Activated T-helper 2 cell treated with anti-CD3 and anti-CD28 coated beads, Interferon-gamma antibody, Interleukin-2, Interleukin-4, amounts not matched to agents 10 μg/mL and 5 μg/mL and 100 μg/mL, durations not matched to agents 14 hours and 24 hours and 36 hours (primary cell): ENCODE data around the gene PKP2. TPM values are rescaled to one million over a fixed set of nuclear protein-coding genes. Genes with fewer than 3 reads are reported as not detected.
"Not testable (repeated sequence)": the region's sequence is repeated elsewhere in the genome, so short reads cannot be mapped to it uniquely, and the experiment has no call there.

Source experiments
- DNase-seq: peaks from one replicate; pipeline ENCODE4 v3.0.0; 2021; ENCODE audit warnings: low spot score
- H3K27ac Mint-ChIP-seq: one replicate; pipeline ENCODE4 v1.8.0; 2021; ENCODE audit warnings: mixed read lengths
- H3K27me3 Mint-ChIP-seq: one replicate; pipeline ENCODE4 v1.8.0; 2021; ENCODE audit warnings: low read depth, mixed read lengths
- H3K36me3 Mint-ChIP-seq: one replicate; pipeline ENCODE4 v1.8.0; 2021; ENCODE audit warnings: low read depth, mixed read lengths
- H3K4me1 Mint-ChIP-seq: one replicate; pipeline ENCODE4 v1.8.0; 2021; ENCODE audit warnings: low read depth, mixed read lengths
- H3K4me3 Mint-ChIP-seq: one replicate; pipeline ENCODE4 v1.8.0; 2021; ENCODE audit warnings: low read depth, mild to moderate bottlenecking, moderate library complexity, mixed read lengths
- H3K9me3 Mint-ChIP-seq: one replicate; pipeline ENCODE4 v1.8.0; 2021; ENCODE audit warnings: mixed read lengths
- intact Hi-C: fragments of 100-400 bp; cut with micrococcal nuclease; formaldehyde crosslinking; loops from one replicate; pipeline ENCODE4 v1.15.1; 2023
- total RNA-seq: library from RNA; stranded (reverse); gene quantifications from 2 replicates; pipeline ENCODE4 v1.2.3, GENCODE V29; 2022

The PKP2 gene
- total RNA-seq, 1 donor from 2014 or later = not detected

DNA sequence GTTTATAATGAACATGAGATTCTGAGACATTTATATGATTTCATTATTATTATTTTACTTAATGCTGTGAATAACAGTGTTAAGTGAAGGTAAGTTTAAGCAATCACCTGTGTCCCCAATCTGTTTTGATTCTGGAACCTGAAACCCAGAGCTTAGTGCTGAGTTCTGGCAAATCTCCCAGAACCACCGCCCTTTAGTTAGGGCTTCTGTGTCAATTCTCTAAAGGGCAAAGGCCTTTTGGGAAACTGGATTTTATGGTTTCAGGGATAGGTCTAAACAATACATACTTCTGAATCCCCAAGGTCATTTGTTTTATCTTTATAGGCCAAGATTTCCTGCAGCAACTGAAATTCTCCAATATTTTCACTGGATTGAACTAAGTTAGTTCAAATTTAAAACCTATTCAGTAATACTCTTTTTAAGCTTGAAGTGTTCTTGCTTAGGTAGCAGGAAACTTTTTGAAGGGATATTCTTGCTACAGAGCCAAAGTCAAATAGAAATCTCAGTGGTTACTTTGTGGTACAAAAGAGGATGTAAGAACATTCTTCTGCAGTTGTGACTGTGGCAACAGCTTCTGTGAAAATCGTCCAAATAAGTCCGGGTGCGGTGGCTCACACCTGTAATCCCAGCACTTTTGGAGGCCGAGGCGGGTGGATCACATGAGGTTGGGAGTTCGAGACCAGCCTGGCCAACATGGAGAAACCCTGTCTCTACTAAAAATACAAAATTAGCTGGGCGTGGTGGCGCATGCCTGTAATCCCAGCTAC lies 10.0 kb upstream of the PKP2 start:
- Mint-ChIP-seq H3K9me3 (no peaks in the 10 kb centered on the region), H3K4me1 (no peaks in the 10 kb centered on the region), H3K27me3 (peaks cover 11% of the 10 kb centered on the region), H3K36me3 (no peaks in the 10 kb centered on the region), H3K4me3 (no peak overlapping the region), H3K27ac (no peak overlapping the region)
- DNase-seq = no peak
- intact Hi-C loops = no loop called here

DNA sequence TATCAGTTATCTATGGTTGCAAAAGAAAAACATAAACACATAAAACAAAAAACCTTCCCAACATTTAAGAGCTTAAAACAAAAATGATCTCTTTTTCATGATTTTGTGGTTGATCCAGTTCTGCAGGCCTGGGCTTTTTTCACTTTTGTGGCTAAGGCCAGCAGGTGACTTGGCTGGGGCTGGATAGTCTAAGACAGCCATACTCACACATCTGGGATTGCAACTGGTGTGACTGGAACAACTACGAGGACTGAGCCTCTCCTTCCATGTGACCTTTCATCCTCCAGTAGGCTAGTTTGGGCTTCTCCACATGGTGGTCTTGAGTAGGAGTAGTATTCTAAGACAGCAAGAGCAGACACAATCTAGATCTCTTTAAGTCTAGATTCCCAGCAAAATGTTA lies 7.2 kb upstream of the PKP2 start:
- no peaks in the 10 kb centered on the region for H3K4me1 Mint-ChIP-seq

DNA sequence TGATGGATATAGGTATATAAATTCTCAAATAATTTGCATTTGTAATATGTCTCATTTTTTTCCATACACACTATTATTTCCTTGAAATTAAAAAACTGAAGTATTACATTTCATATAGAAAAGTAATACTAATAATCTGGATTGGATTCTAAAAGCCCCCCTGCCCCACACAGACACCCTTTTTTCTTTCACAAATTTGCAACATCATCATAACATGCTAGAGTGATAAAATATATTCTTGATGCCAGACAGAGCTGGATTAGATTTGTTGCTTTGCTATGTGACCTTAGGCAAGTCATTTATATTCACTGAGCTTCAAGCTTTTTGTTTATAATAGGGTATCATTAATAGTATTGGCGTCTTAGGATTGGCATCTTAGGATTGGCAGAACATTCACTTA lies 6.7 kb upstream of the PKP2 start:
- intact Hi-C loops = no loop called here
- no peak overlapping the region for H3K27ac Mint-ChIP-seq
- H3K9me3 Mint-ChIP-seq = no peaks in the 10 kb centered on the region
- DNase-seq = no peak
- peaks cover 20% of the 10 kb centered on the region for H3K27me3 Mint-ChIP-seq
- no peaks in the 10 kb centered on the region for H3K4me1 Mint-ChIP-seq
- no peak overlapping the region for H3K4me3 Mint-ChIP-seq
- no peaks in the 10 kb centered on the region for H3K36me3 Mint-ChIP-seq

More for the DNA sequence above, 7.2 kb upstream of the PKP2 start:
- H3K4me3 Mint-ChIP-seq = no peak overlapping the region
- no peaks in the 10 kb centered on the region for H3K36me3 Mint-ChIP-seq
- no peak for DNase-seq
- intact Hi-C loops = no loop called here
- H3K27me3 Mint-ChIP-seq = peaks cover 16% of the 10 kb centered on the region
- no peaks in the 10 kb centered on the region for H3K9me3 Mint-ChIP-seq
- H3K27ac Mint-ChIP-seq = no peak overlapping the region

DNA sequence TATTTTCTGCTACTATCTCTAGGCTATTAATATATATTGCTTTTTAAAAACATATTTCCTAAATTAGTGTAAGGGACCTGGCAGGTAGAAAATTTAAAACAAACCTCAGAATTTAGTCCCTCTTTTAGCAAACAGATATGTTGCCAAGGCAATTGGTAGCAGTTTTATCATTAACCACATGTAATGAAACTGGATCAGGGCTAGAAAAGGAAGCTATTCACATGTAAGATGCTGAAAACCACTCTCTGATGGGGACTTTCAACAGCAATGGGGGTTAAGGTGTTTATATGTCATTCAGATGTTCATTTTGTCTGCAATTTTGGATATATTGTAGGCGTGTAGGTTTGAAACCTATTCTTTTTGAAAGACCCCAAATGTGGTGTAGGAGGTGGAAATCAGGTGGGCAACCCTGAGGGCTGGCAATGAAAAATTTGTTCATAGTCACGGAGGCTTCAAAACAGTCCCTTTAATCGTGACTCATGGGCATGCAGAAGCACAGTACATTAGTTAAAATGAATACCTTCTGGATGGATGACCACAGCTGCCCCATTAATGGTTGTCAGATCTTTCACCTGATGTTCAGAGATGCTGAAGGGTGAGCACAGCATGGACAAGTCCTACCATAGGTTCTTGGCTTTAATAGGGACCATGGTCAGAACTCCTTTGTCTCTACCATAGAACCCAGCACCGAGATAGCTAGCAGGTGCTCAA lies 5.9 kb upstream of the PKP2 start:
- Mint-ChIP-seq H3K27me3 (peaks cover 25% of the 10 kb centered on the region), H3K36me3 (no peaks in the 10 kb centered on the region), H3K4me3 (no peak overlapping the region), H3K4me1 (no peaks in the 10 kb centered on the region), H3K9me3 (no peaks in the 10 kb centered on the region), H3K27ac (no peak overlapping the region)
- no peak for DNase-seq
- intact Hi-C loops = no loop called here

DNA sequence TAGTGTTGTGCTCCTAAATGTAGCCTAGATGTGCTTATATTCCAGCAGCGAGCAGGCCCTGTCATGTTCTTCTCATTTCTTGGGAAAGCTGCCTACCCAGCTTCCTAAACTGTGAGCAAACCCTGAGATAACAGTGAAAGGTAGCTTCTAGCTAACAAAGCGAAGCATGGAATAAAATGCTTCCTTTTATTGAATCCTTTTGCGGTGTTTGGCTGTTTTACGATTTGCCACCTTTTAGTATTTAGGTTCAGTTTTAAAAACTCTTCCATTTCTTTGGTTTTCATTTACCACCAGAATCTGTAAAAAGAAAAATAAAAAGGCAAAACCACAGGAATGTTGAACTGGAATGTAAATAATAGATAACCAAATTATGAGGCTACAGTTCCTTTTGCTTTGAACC lies 5.0 kb upstream of the PKP2 start:
- Mint-ChIP-seq H3K27me3 (peaks cover 30% of the 10 kb centered on the region), H3K36me3 (no peaks in the 10 kb centered on the region), H3K9me3 (no peaks in the 10 kb centered on the region), H3K4me3 (no peak overlapping the region), H3K4me1 (peaks cover 2% of the 10 kb centered on the region), H3K27ac (no peak overlapping the region)
- intact Hi-C loops = no loop called here
- no peak for DNase-seq

DNA sequence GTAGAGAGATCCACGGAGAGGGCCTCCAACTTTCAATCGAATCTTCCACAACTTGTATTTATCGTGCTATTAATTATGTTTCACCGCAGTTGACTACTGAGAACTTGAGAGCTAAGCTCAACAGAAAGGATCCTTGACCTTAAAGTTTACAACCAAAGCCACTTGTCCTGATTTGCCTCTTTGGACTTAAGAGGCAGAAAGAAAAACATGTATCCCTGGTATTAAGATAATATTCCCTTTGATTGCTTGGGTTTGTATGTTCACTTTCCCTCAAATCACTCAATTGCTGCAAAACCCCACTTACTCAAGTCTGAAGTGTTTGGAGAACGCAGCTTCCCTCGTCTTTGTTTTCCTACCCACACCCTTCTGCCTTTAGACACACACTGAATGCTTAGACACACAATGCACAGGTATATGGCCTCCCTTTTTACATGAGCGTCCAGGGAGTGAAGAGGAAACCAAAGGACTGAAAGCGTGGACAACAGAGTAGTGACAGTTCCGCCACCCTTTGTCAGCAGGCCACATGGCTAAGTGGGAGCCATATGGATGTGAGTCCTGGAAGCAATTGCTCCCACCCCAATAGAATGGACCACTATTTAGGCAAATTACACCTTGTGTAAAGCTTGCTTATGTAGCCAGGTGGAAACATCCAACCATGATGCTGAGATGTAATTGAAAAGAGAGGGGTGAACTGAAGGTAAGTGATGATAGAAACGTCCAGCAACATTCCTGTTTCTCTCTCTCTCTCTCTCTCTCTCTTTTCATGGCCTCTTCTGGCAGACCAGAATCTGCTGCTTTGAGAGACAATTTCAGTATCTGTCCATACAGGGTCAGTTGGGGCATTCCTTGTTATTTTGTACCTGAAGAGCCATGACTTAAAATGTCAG lies 1.4 kb upstream of the PKP2 start:
- no peak for DNase-seq
- intact Hi-C loops = no loop called here
- Mint-ChIP-seq H3K9me3 (no peaks in the 10 kb centered on the region), H3K36me3 (no peaks in the 10 kb centered on the region), H3K4me1 (peaks cover 11% of the 10 kb centered on the region), H3K27ac (no peak overlapping the region), H3K4me3 (peak overlapping the region; percentile 38), H3K27me3 (peaks cover 48% of the 10 kb centered on the region)

DNA sequence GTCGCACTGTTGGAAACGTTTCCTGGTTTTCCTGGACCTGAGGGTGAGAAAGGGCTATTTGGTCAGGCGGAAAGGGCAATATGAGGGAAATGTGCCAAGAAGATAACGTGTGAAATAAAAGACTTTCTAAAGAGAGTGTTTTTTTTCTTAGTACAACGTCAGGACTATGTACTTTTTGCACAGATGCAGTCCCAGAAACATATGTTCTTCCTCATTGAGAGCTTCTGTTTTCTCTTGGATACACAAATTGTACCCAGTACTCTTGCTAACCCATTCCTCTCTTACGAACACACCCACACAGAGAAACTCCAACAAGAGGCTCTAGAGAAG lies 669 bp upstream of the PKP2 start:
- H3K27ac Mint-ChIP-seq = no peak overlapping the region
- H3K27me3 Mint-ChIP-seq = peaks cover 49% of the 10 kb centered on the region
- DNase-seq = no peak
- H3K4me1 Mint-ChIP-seq = peaks cover 11% of the 10 kb centered on the region
- H3K4me3 Mint-ChIP-seq = peak overlapping the region; percentile 38
- no peaks in the 10 kb centered on the region for H3K9me3 Mint-ChIP-seq
- intact Hi-C loops = no loop called here
- H3K36me3 Mint-ChIP-seq = no peaks in the 10 kb centered on the region

DNA sequence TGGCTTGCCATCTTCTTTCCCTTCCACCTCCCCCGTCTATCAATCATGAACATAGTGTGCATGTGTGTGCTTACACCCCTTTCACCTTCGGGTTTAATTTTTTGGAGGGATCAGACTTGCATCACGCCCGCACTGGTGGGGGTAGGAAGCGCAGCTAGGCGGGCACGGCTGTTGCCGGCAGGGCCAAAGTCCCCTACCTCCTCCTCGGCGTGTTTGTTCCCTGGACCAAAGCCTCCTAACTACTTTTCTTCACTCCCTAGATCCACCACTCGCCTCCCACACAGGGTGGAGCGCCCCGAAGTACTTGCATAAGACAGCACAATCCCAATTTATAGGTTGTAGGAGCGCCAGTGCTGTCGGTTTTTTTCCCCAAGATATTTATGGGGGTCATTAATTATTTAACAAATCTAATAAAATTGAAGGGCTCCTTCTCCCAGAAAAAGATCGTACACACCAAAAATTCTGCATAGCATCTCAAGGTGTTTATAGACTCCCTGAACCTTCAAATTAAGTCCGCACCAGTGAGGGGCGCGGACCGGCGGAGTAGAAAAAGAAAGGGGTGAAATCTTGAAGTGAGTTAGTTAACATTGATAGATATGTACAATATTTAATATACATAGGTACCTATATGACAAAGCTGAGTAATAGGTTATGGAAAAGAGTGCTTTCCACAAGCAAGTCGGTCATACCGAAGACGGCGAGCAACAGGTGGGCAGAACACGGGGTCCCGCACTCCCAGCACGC lies 717 bp downstream of the PKP2 start:
- peaks cover 48% of the 10 kb centered on the region for H3K27me3 Mint-ChIP-seq
- intact Hi-C loops = no loop called here
- no peak overlapping the region for H3K27ac Mint-ChIP-seq
- H3K36me3 Mint-ChIP-seq = no peaks in the 10 kb centered on the region
- no peaks in the 10 kb centered on the region for H3K9me3 Mint-ChIP-seq
- DNase-seq = no peak
- peak overlapping the region; percentile 67 for H3K4me3 Mint-ChIP-seq
- peaks cover 11% of the 10 kb centered on the region for H3K4me1 Mint-ChIP-seq

DNA sequence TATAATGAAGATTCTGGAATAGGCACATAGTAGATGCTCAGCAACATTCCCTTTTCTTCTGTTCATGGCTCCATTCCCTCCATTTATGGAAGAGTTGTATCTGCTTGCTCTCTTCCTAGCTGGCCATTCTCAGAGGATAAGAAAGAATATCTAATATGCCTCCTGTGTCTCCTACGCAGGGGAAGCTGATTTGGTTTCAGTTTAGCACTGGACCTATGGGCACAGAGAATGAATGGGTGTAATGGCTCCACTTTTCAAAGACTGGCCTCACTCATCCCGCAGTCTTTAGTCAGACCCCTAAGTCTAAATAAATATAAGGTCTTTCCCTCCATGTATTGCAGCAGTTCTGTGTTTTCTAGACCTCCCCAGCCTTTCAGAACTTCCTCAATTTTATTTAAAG lies 2.0 kb downstream of the PKP2 start:
- H3K9me3 Mint-ChIP-seq = no peaks in the 10 kb centered on the region
- H3K27ac Mint-ChIP-seq = no peak overlapping the region
- H3K36me3 Mint-ChIP-seq = no peaks in the 10 kb centered on the region
- H3K4me3 Mint-ChIP-seq = no peak overlapping the region
- no peak for DNase-seq
- intact Hi-C loops = no loop called here
- H3K4me1 Mint-ChIP-seq = peaks cover 11% of the 10 kb centered on the region
- H3K27me3 Mint-ChIP-seq = peaks cover 43% of the 10 kb centered on the region

DNA sequence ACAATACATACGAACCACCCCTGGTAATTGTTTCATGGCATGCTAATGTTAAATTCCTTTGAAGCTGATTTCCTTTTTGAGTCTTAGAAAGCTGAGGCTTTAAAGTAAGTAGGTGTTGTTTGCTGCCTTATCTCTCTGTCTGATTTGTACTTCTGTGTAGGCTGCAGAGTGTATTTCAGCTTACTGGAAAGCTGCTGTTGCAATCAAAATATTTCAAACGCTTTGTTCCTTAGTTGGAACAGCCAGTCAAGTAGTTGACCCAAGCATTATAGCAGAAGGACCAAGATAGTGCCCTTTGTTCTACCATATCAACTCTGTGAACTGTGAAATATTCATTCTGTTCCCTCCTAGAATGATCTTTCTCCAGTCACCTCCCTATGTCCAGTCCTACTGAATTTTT lies 3.1 kb downstream of the PKP2 start:
- Mint-ChIP-seq H3K27ac (no peak overlapping the region), H3K9me3 (no peaks in the 10 kb centered on the region), H3K27me3 (peaks cover 39% of the 10 kb centered on the region), H3K36me3 (no peaks in the 10 kb centered on the region), H3K4me1 (peaks cover 11% of the 10 kb centered on the region), H3K4me3 (no peak overlapping the region)
- DNase-seq = no peak
- intact Hi-C loops = no loop called here

DNA sequence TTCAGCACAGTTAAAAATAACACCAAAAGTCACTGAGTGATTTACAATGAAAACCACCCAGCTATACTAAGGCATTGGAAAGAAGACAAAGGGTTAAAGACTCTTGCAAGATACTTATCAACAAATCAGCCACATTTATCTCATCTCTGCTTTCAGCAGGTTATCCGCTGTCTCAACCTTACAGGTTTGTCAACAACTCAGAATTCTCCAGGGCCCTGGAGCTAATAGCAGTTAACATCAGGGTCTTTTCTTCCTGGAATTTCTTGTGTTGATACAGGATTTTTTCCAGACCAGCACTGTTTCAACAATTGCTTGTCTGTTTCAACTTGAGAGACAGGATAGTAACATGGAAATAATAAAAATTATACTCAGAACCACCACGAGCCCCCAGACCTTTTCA lies 3.5 kb downstream of the PKP2 start:
- intact Hi-C loops = no loop called here
- peaks cover 37% of the 10 kb centered on the region for H3K27me3 Mint-ChIP-seq
- no peaks in the 10 kb centered on the region for H3K36me3 Mint-ChIP-seq

DNA sequence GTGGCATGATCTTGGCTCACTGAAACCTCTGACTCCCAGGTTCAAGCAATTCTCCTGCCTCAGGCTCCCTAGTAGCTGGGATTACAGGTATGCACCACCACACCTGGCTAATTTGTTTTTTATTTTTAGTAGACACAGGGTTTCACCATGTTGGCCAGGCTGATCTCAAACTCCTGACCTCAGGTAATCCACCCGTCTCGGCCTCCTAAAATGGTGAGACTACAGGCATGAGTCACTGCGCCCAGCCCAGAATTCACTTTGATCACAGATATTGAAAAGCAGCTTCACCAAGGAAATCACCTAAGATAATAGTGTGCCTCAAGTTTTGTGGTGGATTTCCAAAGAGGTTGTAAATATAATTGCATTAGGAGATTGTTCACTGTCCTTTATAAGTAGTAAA lies 4.2 kb downstream of the PKP2 start:
- intact Hi-C loops, H3K4me3 Mint-ChIP-seq, H3K9me3 Mint-ChIP-seq: not testable (repeated sequence)

More for the DNA sequence above, 3.5 kb downstream of the PKP2 start:
- no peak for DNase-seq
- H3K27ac Mint-ChIP-seq = no peak overlapping the region
- peaks cover 11% of the 10 kb centered on the region for H3K4me1 Mint-ChIP-seq
- H3K9me3 Mint-ChIP-seq = no peaks in the 10 kb centered on the region
- no peak overlapping the region for H3K4me3 Mint-ChIP-seq

More for the DNA sequence above, 4.2 kb downstream of the PKP2 start:
- not testable (repeated sequence) for DNase-seq, H3K27ac Mint-ChIP-seq, H3K36me3 Mint-ChIP-seq
- Mint-ChIP-seq H3K27me3 (peaks cover 30% of the 10 kb centered on the region), H3K4me1 (peaks cover 11% of the 10 kb centered on the region)
